Uterus (tissue), 4 donors: ENCODE results near the gene OR13C3. TPM values are rescaled to one million over a fixed set of nuclear protein-coding genes. Genes with fewer than 3 reads are reported as not detected.
"Not testable (repeated sequence)": the region's sequence is repeated elsewhere in the genome, so short reads cannot be mapped to it uniquely, and the experiment has no call there.

Experiments
- DNase-seq, 2 donors: peaks; one replicate each; pipeline ENCODE4 v3.0.0-alpha.2; 2019 to 2020
- H3K27ac ChIP-seq, 2 donors: fragments of 200-600 bp; sonication (generic); 1 replicate in 1 of 2; 2 replicates in 1 of 2; pipeline ENCODE4 v1.5.1; 2016 to 2018
- H3K27me3 ChIP-seq, 2 donors: fragments of 200-600 bp; sonication (generic); one replicate each; pipeline ENCODE4 v1.5.1; 2018 to 2019; ENCODE audit warnings: control low read depth in 1 of 2
- H3K36me3 ChIP-seq, 2 donors: fragments of 200-600 bp; sonication (generic); one replicate each; pipeline ENCODE4 v1.5.1; 2019; ENCODE audit warnings: control low read depth in 1 of 2
- H3K4me1 ChIP-seq, 2 donors: fragments of 200-600 bp; sonication (generic); one replicate each; pipeline ENCODE4 v1.5.1; 2018 to 2019; ENCODE audit warnings: control low read depth in 1 of 2
- H3K4me3 ChIP-seq, 2 donors: fragments of 200-600 bp; sonication (generic); 1 replicate in 1 of 2; 2 replicates in 1 of 2; pipeline ENCODE4 v1.5.1; 2018 to 2019; ENCODE audit warnings: mild to moderate bottlenecking in 1 of 2
- H3K9me3 ChIP-seq, 2 donors: fragments of 200-600 bp; sonication (generic); one replicate each; pipeline ENCODE4 v1.5.1; 2019; ENCODE audit warnings: control low read depth in 1 of 2
- CTCF ChIP-seq, 4 experiments: fragments of 200-600 bp in 2 of 4; fragments of 450-650 bp in 2 of 4; sonication (generic) in 2 of 4; IDR thresholded peaks; one replicate each; pipeline ENCODE4 v1.5.1; 2016 to 2019; ENCODE audit warnings: antibody characterized with exemption in 4 of 4, mild to moderate bottlenecking in 2 of 4, moderate library complexity in 1 of 4
- POLR2A ChIP-seq, 2 donors: fragments of 450-650 bp; IDR thresholded peaks; one replicate each; pipeline ENCODE4 v1.6.1; 2016; ENCODE audit warnings: antibody characterized with exemption in 2 of 2, mild to moderate bottlenecking in 1 of 2, moderate library complexity in 1 of 2
- intact Hi-C: fragments of 100-400 bp; cut with DNase I; formaldehyde crosslinking; loops from one replicate; pipeline ENCODE4 v1.15.1; 2023; ENCODE audit warnings: low total_unique reads
- total RNA-seq, 4 donors: library from RNA; depleted of rRNA in 3 of 4; stranded (reverse); fragments of >200 nt in 3 of 4; gene quantifications; one replicate each; pipeline versions ENCODE4 v1.1.0 to v1.2.4, GENCODE V29; 2014 to 2023
- donor health status: DM: yes; HTN: yes; CAD: no.

OR13C3 gene
- total RNA-seq, 4 donors from 2014 or later, result not detected

- Histone ChIP-seq H3K27ac (no peak overlapping the region), H3K4me1 (no peaks in the 10 kb centered on the region), H3K4me3 (no peak overlapping the region), H3K9me3 (no peaks in the 10 kb centered on the region), H3K27me3 (no peaks in the 10 kb centered on the region), H3K36me3 (no peaks in the 10 kb centered on the region)
- TF ChIP-seq CTCF (IDR thresholded peaks at IDR 0.05), result no peak
- TF ChIP-seq POLR2A (IDR thresholded peaks at IDR 0.05), result no peak
- no peak for DNase-seq
- intact Hi-C loops, result no loop called here
These were observed 8.0 kb upstream of the OR13C3 start for GRCh38 chr9:104544644-104545043.

DNA sequence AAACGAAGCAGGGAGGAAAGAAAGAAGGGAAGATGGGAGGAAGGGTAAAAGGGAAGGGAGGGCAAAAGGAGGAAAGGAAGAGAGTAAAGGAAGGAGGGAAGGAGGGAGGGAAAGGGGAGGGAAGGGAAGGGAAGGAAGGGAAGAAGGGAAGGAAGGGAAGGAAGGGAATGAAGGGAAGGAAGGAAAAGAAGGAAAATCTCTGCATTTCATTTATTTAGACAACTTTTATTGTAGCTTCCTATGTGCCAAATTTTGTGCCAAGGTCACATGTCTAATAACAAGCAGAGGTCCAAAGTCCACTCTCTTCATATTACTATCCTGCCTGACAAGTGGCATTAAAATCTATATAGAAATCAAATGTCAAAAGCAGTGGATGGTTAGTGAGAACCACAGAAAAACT lies 2.6 kb upstream of the OR13C3 start:
- DNase-seq, result no peak
- intact Hi-C loops, result no loop called here
- Histone ChIP-seq H3K4me1 (no peaks in the 10 kb centered on the region), H3K27ac (no peak overlapping the region), H3K27me3 (no peaks in the 10 kb centered on the region), H3K4me3 (no peak overlapping the region), H3K9me3 (no peaks in the 10 kb centered on the region), H3K36me3 (no peaks in the 10 kb centered on the region)
- TF ChIP-seq CTCF (IDR thresholded peaks at IDR 0.05) (no peak), POLR2A (IDR thresholded peaks at IDR 0.05) (no peak)

DNA sequence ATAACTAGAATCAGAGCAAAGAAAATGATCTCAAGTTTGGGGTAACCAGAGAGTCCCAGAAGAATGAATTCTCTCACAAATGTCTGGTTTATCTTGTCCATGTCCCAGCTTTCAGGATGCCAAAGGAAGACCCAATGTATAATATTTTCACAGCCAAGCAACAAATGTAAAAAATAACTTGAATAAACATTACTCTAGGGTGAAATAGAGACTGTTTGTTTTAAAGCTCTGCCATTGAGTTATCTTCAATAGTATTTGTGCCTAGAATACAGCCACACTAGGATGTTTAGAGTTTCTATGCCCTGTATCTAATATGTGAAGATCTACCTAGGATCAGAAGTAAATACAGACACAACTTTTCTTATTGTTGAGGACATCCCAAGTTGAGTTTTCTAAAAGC lies 9.5 kb downstream of the OR13C3 start, which contains the start of gene OR13C4:
TSS of gene OR13C4 (minus strand) at position 101 of the 400 bp plus-strand sequence. CDS start at position 101, 0 bp downstream.
- peaks cover 0 to 4% of the 10 kb centered on the region in 2 donors for H3K4me1 ChIP-seq
- no peak for TF ChIP-seq CTCF (IDR thresholded peaks at IDR 0.05)
- no peak for TF ChIP-seq POLR2A (IDR thresholded peaks at IDR 0.05)
- H3K9me3 ChIP-seq, result no peaks in the 10 kb centered on the region
- no peaks in the 10 kb centered on the region for H3K36me3 ChIP-seq
- H3K4me3 ChIP-seq, result no peak within 1 kb of the TSS
- H3K27ac ChIP-seq, result no peak within 1 kb of the TSS
- no peak for DNase-seq
- no peaks in the 10 kb centered on the region for H3K27me3 ChIP-seq
- intact Hi-C loops, result no loop called here

DNA sequence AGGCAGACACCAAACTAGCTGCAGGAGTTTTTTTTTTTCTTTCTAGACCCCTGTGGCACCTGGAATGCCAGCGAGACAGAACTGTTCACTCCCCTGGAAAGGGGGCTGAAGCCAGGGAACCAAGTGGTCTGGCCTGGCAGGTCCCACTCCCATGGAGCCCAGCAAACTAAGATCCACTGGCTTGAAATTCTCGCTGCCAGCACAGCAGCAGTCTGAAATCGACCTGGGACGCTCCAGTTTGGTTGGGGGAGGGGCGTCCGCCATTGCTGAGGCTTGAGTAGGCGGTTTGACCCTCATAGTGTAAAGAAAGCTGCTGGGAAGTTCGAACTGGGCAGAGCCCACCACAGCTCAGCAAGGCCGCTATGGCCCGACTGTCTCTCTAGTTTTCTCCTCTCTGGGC lies 16.4 kb downstream of the OR13C3 start:
- H3K27ac ChIP-seq, H3K9me3 ChIP-seq, H3K36me3 ChIP-seq, H3K4me3 ChIP-seq, H3K4me1 ChIP-seq, intact Hi-C loops, DNase-seq, H3K27me3 ChIP-seq: not testable (repeated sequence)

DNA sequence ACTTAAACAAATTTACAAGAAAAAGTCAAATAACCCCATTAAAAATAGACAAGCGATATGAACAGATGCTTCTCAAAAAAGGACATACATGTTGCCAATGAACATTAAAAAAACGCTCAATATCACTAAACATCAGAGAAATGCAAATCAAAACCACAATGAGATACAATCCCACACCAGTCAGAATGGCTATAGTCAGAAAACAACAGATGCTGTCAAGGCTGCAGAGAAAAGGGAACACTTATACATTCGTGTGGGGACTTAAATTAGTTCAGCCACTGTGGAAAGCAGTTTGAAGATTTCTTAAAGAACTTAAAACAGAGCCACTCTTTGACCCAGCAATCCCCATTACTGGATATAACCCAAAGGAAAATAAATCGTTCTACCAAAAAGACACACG lies 21.8 kb downstream of the OR13C3 start:
- DNase-seq, result no peak
- H3K27ac ChIP-seq, result no peak overlapping the region
- TF ChIP-seq CTCF (IDR thresholded peaks at IDR 0.05) (no peak), POLR2A (IDR thresholded peaks at IDR 0.05) (no peak)
- intact Hi-C loops, result no loop called here
- H3K4me1 ChIP-seq, result no peaks in the 10 kb centered on the region
- no peaks in the 10 kb centered on the region for H3K9me3 ChIP-seq
- no peaks in the 10 kb centered on the region for H3K36me3 ChIP-seq
- H3K4me3 ChIP-seq, result no peak overlapping the region
- H3K27me3 ChIP-seq, result no peaks in the 10 kb centered on the region

DNA sequence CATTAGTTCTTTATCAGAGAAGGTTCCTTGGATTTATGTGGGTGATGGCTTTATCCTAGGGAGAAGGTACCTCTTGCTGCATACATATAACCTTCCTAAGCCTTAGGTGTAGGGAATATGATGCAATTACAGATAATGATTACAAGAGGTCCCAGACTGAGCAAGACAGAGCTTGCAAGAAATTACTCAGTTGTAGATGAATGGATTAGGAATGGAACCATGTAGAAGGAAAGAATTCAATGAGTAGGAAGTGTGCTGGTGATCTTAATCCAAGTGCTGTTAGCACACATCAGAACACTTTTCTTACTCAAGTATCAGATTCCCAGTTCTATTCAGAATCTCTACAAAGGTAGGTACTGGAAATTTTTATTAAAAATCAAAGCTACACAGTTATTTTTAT lies 30.1 kb downstream of the OR13C3 start:
- Histone ChIP-seq H3K27ac (no peak overlapping the region), H3K9me3 (no peaks in the 10 kb centered on the region), H3K4me3 (no peak overlapping the region), H3K27me3 (no peaks in the 10 kb centered on the region), H3K36me3 (no peaks in the 10 kb centered on the region), H3K4me1 (no peaks in the 10 kb centered on the region)
- no peak for DNase-seq
- intact Hi-C loops, result no loop called here
- TF ChIP-seq CTCF (IDR thresholded peaks at IDR 0.05), result no peak
- TF ChIP-seq POLR2A (IDR thresholded peaks at IDR 0.05), result no peak
